HFFc6 (cell line): Measurements from ENCODE around the gene EIF1. TPM values are rescaled to one million over a fixed set of nuclear protein-coding genes. Genes with fewer than 3 reads are reported as not detected.
A peak's percentile ranks its signal among the peaks of the same experiment; 100 is the strongest.

Experiments used
- DNase-seq: peaks from one replicate; pipeline ENCODE4 v3.0.0-alpha.2; 2018
- H3K27ac Mint-ChIP-seq: 2 replicates; pipeline ENCODE4 v1.8.0; 2020; ENCODE audit warnings: mild to moderate bottlenecking, mixed read lengths
- H3K27me3 Mint-ChIP-seq: 2 replicates; pipeline ENCODE4 v1.8.0; 2021; ENCODE audit warnings: mild to moderate bottlenecking, moderate library complexity, mixed read lengths; ENCODE audit not compliant: insufficient read depth
- H3K36me3 Mint-ChIP-seq: 2 replicates; pipeline ENCODE4 v1.8.0; 2021; ENCODE audit warnings: low read depth, mixed read lengths
- H3K4me1 Mint-ChIP-seq: 2 replicates; pipeline ENCODE4 v1.8.0; 2020; ENCODE audit warnings: low read depth, mixed read lengths
- H3K4me3 Mint-ChIP-seq: 2 replicates; pipeline ENCODE4 v1.8.0; 2020; ENCODE audit warnings: mild to moderate bottlenecking, moderate library complexity, mixed read lengths
- H3K9me3 Mint-ChIP-seq: 2 replicates; pipeline ENCODE4 v1.8.0; 2020; ENCODE audit warnings: mild to moderate bottlenecking, mixed read lengths
- total RNA-seq, 6 experiments: library from RNA; stranded (reverse); fragmentation: NEBNext Ultra II Directional; extraction: Animal tissue kit (Norgen Biotek cat#: 25700); gene quantifications; 2 replicates in 1 of 6; 3 replicates in 5 of 6; pipeline ENCODE4 v1.2.3, GENCODE V29; 2021
- TF ChIP-seq, protein P1 (sequence below): fragments of 200-600 bp; sonication (generic); IDR thresholded peaks from 2 replicates; pipeline ENCODE4 v1.5.0; 2021; ENCODE audit warnings: antibody characterized with exemption, mild to moderate bottlenecking

Gene EIF1
- total RNA-seq, 6 experiments from 2014 or later, result 723 to 810 (median 781) TPM

DNA sequence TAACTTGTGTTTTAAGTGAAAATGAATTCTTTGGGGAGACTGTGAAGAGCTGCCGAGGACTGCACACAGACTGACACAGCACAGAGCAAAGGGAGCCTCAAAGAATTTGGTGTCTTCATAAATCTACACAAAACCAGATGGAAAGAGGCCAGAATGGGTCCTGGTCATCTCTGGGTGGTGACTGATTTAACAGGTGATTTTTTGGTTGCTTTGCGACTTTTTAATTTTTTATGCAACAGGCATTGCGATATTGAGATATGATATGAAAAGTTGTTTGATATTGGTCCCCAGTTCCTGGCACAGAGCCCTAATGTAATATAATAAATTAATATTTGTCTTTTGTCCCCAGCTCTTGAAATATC is 12.6 kb upstream of the EIF1 start:
- H3K4me3 Mint-ChIP-seq, result no peak overlapping the region
- peaks cover 5% of the 10 kb centered on the region for H3K9me3 Mint-ChIP-seq
- TF ChIP-seq, protein P1, sequence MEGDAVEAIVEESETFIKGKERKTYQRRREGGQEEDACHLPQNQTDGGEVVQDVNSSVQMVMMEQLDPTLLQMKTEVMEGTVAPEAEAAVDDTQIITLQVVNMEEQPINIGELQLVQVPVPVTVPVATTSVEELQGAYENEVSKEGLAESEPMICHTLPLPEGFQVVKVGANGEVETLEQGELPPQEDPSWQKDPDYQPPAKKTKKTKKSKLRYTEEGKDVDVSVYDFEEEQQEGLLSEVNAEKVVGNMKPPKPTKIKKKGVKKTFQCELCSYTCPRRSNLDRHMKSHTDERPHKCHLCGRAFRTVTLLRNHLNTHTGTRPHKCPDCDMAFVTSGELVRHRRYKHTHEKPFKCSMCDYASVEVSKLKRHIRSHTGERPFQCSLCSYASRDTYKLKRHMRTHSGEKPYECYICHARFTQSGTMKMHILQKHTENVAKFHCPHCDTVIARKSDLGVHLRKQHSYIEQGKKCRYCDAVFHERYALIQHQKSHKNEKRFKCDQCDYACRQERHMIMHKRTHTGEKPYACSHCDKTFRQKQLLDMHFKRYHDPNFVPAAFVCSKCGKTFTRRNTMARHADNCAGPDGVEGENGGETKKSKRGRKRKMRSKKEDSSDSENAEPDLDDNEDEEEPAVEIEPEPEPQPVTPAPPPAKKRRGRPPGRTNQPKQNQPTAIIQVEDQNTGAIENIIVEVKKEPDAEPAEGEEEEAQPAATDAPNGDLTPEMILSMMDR, result no peak
- no peak overlapping the region for H3K27ac Mint-ChIP-seq
- peaks cover 15% of the 10 kb centered on the region for H3K4me1 Mint-ChIP-seq
- no peak for DNase-seq
- H3K27me3 Mint-ChIP-seq, result peaks cover 6% of the 10 kb centered on the region; the same call in 1 of the 2 replicates
- H3K36me3 Mint-ChIP-seq, result 0 out of 2 replicates have a peak, but pooled peaks cover 5% of the 10 kb centered on the region

DNA sequence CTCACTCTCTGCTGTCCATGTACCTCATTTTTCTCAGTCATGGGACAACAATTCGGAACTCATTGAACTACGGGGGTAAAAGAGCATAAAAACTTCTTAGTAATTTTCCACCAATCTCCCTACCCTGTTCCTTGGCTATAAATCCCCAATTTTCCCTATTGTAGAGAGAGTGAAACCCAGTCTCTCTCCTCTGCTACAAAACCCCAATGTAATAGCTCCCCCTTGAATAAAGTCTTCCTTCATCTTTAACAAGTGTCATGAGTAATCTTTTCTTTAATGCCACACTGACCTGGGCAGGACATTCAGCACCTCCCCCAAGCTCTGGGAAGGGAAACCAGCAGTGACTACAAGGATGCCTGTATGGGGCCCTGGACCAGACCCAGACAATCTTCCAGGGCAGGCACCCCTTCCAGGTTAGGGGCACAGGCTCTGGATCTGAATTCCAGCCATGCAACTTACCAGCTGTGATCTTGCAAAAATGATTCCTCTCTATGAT is 10.2 kb upstream of the EIF1 start:
- Mint-ChIP-seq H3K36me3 (0 out of 2 replicates have a peak, but pooled peaks cover 5% of the 10 kb centered on the region), H3K27ac (peak overlapping the region; percentile 74), H3K4me3 (peak overlapping the region; percentile 75), H3K9me3 (peaks cover 5% of the 10 kb centered on the region), H3K27me3 (peaks cover 16% of the 10 kb centered on the region), H3K4me1 (peaks cover 15% of the 10 kb centered on the region)
- TF ChIP-seq, protein P1, result no peak
- DNase-seq, result no peak

DNA sequence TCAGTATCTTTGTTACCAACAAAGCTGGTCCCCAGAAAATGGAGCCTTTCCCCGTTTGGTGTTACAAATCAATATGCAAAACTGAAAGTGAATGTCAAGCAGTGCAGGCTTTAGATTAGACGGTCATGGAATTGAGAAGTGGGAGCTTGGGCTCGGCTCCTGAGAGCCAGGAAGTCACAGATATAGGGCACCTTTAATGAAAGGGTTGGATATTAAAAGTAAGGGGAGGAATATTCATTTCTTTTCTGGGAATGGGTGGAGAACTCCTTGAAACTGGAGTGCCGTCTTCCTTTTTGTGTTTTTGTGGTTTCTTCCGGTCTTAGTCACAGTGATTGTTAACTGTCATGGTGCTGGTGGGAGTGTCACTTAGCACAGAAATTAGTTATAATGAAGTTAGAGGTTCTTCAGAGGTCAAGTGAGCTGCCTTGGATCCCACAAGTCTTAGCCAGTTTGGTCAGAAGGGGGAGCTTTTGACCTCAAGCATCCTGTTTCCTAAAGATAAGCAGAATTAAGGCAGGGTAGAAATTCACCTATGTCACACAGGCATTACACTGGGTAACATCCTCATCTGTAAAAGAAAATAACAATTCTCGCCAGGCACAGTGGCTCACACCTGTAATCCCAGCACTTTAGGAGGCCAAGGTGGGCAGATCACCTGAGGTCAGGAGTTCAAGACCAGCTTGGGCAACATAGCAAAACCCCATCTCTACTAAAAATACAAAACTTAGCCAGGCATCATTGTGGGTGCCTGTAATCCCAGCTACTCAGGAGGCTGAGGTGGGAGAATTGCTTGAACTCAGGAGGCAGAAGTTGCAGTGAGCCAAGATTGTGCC is 9.6 kb upstream of the EIF1 start:
- TF ChIP-seq, protein P1, result peak; percentile 41
- peak; percentile 43 for DNase-seq
- Mint-ChIP-seq H3K27me3 (peaks cover 16% of the 10 kb centered on the region), H3K4me3 (peak overlapping the region; percentile 75), H3K36me3 (0 out of 2 replicates have a peak, but pooled peaks cover 5% of the 10 kb centered on the region), H3K27ac (peak overlapping the region; percentile 74), H3K9me3 (peaks cover 5% of the 10 kb centered on the region), H3K4me1 (peaks cover 15% of the 10 kb centered on the region)

DNA sequence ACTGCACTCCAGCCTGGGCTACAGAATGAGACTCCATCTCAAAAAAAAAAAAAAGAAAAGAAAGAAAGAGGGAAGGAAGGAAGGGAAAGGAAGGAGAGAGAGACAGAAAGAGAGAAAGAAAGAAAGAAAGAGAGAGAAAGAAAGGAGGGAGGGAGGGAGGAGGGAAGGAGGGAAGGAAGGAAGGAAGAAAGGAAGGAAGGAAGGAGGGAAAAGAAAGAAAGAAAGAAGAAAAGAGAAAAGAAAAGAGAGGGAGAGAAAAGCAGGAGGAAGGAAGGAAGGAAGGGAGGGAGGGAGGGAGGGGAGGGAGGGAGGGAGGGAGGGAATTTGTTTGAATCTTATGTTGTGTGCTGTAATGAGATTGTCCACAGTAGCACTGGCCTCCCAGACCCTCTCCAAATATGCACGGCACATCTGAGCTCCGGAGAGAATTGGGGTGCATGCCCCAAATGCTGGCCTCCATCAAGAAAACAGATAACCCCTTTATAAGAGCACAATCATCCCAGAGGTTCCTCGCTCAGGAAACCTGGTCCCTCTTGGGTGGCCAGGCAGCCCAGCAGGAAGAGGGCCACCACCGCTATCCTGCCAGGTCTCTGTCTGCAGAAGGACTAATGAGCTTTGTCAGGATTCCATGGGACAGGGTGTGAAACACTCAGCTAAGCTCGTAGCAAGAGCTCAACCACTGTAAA is 8.8 kb upstream of the EIF1 start:
- Mint-ChIP-seq H3K27me3 (peaks cover 14% of the 10 kb centered on the region), H3K27ac (no peak overlapping the region), H3K9me3 (peaks cover 5% of the 10 kb centered on the region), H3K4me3 (no peak overlapping the region), H3K36me3 (0 out of 2 replicates have a peak, but pooled peaks cover 5% of the 10 kb centered on the region), H3K4me1 (peaks cover 15% of the 10 kb centered on the region)
- TF ChIP-seq, protein P1, result no peak
- no peak for DNase-seq

DNA sequence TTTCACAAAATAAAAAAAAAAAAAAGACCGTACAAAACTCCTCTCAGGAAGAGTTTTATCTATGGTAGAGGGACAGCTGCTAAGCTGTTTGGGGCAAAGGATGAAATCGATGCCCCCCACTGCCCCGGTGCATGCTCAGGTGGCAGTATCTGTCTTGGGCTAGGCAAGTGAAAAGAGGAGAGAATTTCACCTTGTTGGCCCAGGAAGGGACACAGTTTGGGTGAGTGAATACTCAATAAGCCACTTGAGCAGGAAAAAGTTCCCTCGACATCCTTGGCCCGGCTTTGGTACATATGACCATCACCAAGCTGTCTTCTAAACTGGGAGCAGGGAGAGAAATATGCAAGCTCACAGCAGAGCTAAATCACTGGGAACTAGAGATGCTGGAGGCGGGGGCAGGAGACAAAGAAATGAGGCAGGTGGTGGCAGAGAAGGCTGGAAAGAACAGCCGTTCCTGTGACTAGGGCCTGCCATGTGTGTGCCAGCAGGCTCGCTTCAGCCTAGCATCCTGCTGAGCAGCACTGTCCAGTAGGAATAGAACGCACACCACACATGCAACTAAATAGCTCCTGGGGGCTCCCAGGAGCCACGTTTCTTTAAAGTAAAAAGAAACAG is 8.2 kb upstream of the EIF1 start:
- DNase-seq, result no peak
- TF ChIP-seq, protein P1, result no peak
- 0 out of 2 replicates have a peak, but pooled peaks cover 5% of the 10 kb centered on the region for H3K36me3 Mint-ChIP-seq
- peaks cover 12% of the 10 kb centered on the region for H3K27me3 Mint-ChIP-seq
- no peak overlapping the region for H3K4me3 Mint-ChIP-seq
- H3K9me3 Mint-ChIP-seq, result peaks cover 5% of the 10 kb centered on the region
- H3K4me1 Mint-ChIP-seq, result peaks cover 15% of the 10 kb centered on the region
- H3K27ac Mint-ChIP-seq, result no peak overlapping the region
